GM12878 (cell line): ENCODE measurements around the gene SEL1L3. TPM values are rescaled to one million over a fixed set of nuclear protein-coding genes. Genes with fewer than 3 reads are reported as not detected.

Source experiments
- BACH1 ChIP-seq: fragments of 450-650 bp; IDR thresholded peaks from 2 replicates; pipeline ENCODE4 v1.6.1; 2017; ENCODE audit warnings: mild to moderate bottlenecking, borderline replicate concordance
- EGR1 ChIP-seq, 2 experiments: IDR thresholded peaks; 1 replicate in 1 of 2; 2 replicates in 1 of 2; pipeline ENCODE4 v1.6.1; 2011 to 2012; ENCODE audit warnings: low read depth in 2 of 2, low read length in 2 of 2, borderline replicate concordance in 1 of 2, mild to moderate bottlenecking in 1 of 2, moderate library complexity in 1 of 2
- FOXM1 ChIP-seq: IDR thresholded peaks from 2 replicates; pipeline ENCODE4 v1.6.1; 2012; ENCODE audit warnings: low read depth, mild to moderate bottlenecking, inconsistent platforms, low read length, moderate library complexity
- HDAC2 ChIP-seq: fragments of 200-600 bp; sonication (generic); IDR thresholded peaks from 2 replicates; pipeline ENCODE4 v1.6.1; 2017
- HDAC6 ChIP-seq: fragments of 200-600 bp; sonication (generic); IDR thresholded peaks from one replicate; pipeline ENCODE4 v1.8.0; 2017; ENCODE audit warnings: antibody characterized with exemption; ENCODE audit not compliant: unreplicated experiment
- KAT2A ChIP-seq: conservative IDR thresholded peaks from 2 replicates; pipeline ENCODE4 v1.6.1; 2011; ENCODE audit warnings: low read depth, low read length; ENCODE audit not compliant: control insufficient read depth
- LARP7 ChIP-seq: fragments of 450-650 bp; IDR thresholded peaks from 2 replicates; pipeline ENCODE4 v1.6.1; 2017; ENCODE audit warnings: mild to moderate bottlenecking
- MEF2B ChIP-seq: fragments of 450-650 bp; IDR thresholded peaks from 2 replicates; pipeline ENCODE4 v1.6.1; 2018; ENCODE audit warnings: mild to moderate bottlenecking, moderate library complexity; ENCODE audit not compliant: partially characterized antibody, poor library complexity, severe bottlenecking
- NBN ChIP-seq: fragments of 450-650 bp; IDR thresholded peaks from 2 replicates; pipeline ENCODE4 v1.6.1; 2016
- REST ChIP-seq: IDR thresholded peaks from 2 replicates; pipeline ENCODE4 v1.6.1; 2012; ENCODE audit warnings: mild to moderate bottlenecking, low read depth, low read length
- SIN3A ChIP-seq: IDR thresholded peaks from 2 replicates; pipeline ENCODE4 v1.6.1; 2012; ENCODE audit warnings: low read depth, low read length, improper control_type of control experiment
- SIX5 ChIP-seq: IDR thresholded peaks from 2 replicates; pipeline ENCODE4 v1.6.1; 2011; ENCODE audit warnings: mild to moderate bottlenecking, low read depth, low read length, moderate library complexity; ENCODE audit not compliant: severe bottlenecking
- SMC3 ChIP-seq: IDR thresholded peaks from 2 replicates; pipeline ENCODE4 v1.6.1; 2011; ENCODE audit warnings: low read length, improper control_type of control experiment, borderline replicate concordance
- SUZ12 ChIP-seq: fragments of 200-600 bp; sonication (generic); IDR thresholded peaks from one replicate; pipeline ENCODE4 v1.6.1; 2018; ENCODE audit warnings: antibody characterized with exemption, mild to moderate bottlenecking; ENCODE audit not compliant: unreplicated experiment
- USF2 ChIP-seq: IDR thresholded peaks from 2 replicates; pipeline ENCODE4 v1.6.1; 2011; ENCODE audit warnings: low read depth, low read length, improper control_type of control experiment, borderline replicate concordance
- ZNF622 ChIP-seq: fragments of 450-650 bp; IDR thresholded peaks from 2 replicates; pipeline ENCODE4 v1.6.1; 2017; ENCODE audit warnings: mild to moderate bottlenecking, inconsistent platforms
- polyA plus RNA-seq, 11 experiments: library from polyadenylated mRNA; depleted of rRNA in 4 of 11; unstranded in 6 of 11; stranded (reverse) in 5 of 11; fragments of >200 nt; fragmentation: Nextera tagmentation in 4 of 11; fragmentation: Illumina TruSeq in 1 of 11; extraction: Ambion mirVana in 4 of 11; extraction: Trizol in 1 of 11; gene quantifications; 1 replicate in 1 of 11; 2 replicates in 10 of 11; pipeline versions ENCODE4 v1.2.1 to v1.2.3, GENCODE V29; 2011 to 2016; ENCODE audit warnings: inconsistent platforms in 2 of 11, missing spikeins in 2 of 11, low read depth in 1 of 11
- total RNA-seq, 4 experiments: library from RNA; depleted of rRNA in 3 of 4; stranded (reverse); fragments of >200 nt in 3 of 4; fragmentation: Illumina TruSeq in 1 of 4; extraction: Trizol in 1 of 4; gene quantifications; 2 replicates each; pipeline versions ENCODE4 v1.2.1 to v1.2.3, GENCODE V29; 2013 to 2021
- TF ChIP-seq, protein P1 (sequence below): fragments of 450-650 bp; IDR thresholded peaks from 2 replicates; pipeline ENCODE4 v1.6.1; 2014; ENCODE audit warnings: mild to moderate bottlenecking
- TF ChIP-seq, protein P2 (sequence below), 3 experiments: IDR thresholded peaks in 2 of 3; conservative IDR thresholded peaks in 1 of 3; 2 replicates each; pipeline ENCODE4 v1.5.1; 2011; ENCODE audit warnings: low read depth in 3 of 3, low read length in 3 of 3, mild to moderate bottlenecking in 3 of 3, control low read depth in 2 of 3, moderate library complexity in 2 of 3, inconsistent platforms in 1 of 3, mixed read lengths in 1 of 3; ENCODE audit not compliant: control insufficient read depth in 2 of 3, insufficient read depth in 1 of 3; ENCODE audit errors: extremely low read depth in 1 of 3
- TF ChIP-seq, protein P3 (sequence below): fragments of 150-350 bp; IDR thresholded peaks from 2 replicates; pipeline ENCODE4 v1.6.1; 2016; ENCODE audit warnings: low read depth, low read length

The SEL1L3 gene
- total and polyA plus RNA-seq, 10 of the 15 experiments (the other 5 are each of a cell fraction or from before 2014, with no cell fraction given), result 20.4 to 82.2 (median 47.3) TPM

GRCh38 chr4:25842229-25842845, 20.5 kb downstream of the SEL1L3 start (continued):
- no peak for TF ChIP-seq SUZ12
- peak in 1 of 2 experiments; percentile 35; a peak in 1 of 3 replicates for TF ChIP-seq EGR1 (IDR thresholded peaks at IDR 0.05; ENCODE audit: borderline replicate concordance in 1 of 2, low read depth in 2 of 2, low read length in 2 of 2)
- TF ChIP-seq SIN3A, result no peak
- TF ChIP-seq REST, result no peak
- TF ChIP-seq MEF2B, result peak; percentile 30
- no peak for TF ChIP-seq LARP7
- TF ChIP-seq, protein P1, sequence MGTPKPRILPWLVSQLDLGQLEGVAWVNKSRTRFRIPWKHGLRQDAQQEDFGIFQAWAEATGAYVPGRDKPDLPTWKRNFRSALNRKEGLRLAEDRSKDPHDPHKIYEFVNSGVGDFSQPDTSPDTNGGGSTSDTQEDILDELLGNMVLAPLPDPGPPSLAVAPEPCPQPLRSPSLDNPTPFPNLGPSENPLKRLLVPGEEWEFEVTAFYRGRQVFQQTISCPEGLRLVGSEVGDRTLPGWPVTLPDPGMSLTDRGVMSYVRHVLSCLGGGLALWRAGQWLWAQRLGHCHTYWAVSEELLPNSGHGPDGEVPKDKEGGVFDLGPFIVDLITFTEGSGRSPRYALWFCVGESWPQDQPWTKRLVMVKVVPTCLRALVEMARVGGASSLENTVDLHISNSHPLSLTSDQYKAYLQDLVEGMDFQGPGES, result no peak
- no peak for TF ChIP-seq HDAC6
- no peak for TF ChIP-seq KAT2A
- TF ChIP-seq BACH1, result no peak
- TF ChIP-seq, protein P2, sequence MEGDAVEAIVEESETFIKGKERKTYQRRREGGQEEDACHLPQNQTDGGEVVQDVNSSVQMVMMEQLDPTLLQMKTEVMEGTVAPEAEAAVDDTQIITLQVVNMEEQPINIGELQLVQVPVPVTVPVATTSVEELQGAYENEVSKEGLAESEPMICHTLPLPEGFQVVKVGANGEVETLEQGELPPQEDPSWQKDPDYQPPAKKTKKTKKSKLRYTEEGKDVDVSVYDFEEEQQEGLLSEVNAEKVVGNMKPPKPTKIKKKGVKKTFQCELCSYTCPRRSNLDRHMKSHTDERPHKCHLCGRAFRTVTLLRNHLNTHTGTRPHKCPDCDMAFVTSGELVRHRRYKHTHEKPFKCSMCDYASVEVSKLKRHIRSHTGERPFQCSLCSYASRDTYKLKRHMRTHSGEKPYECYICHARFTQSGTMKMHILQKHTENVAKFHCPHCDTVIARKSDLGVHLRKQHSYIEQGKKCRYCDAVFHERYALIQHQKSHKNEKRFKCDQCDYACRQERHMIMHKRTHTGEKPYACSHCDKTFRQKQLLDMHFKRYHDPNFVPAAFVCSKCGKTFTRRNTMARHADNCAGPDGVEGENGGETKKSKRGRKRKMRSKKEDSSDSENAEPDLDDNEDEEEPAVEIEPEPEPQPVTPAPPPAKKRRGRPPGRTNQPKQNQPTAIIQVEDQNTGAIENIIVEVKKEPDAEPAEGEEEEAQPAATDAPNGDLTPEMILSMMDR (IDR thresholded peaks at IDR 0.05 in 2 of 3, conservative IDR thresholded peaks at IDR 0.05 in 1 of 3; ENCODE audit: control insufficient read depth in 2 of 3, extremely low read depth in 1 of 3, insufficient read depth in 1 of 3, low read depth in 3 of 3, low read length in 3 of 3), result peak; percentile 43 to 53 (median 47); a peak in 5 of 6 replicates
- TF ChIP-seq SIX5, result no peak
- no peak for TF ChIP-seq ZNF622
- peak; percentile 66; the same call in 1 of the 2 replicates for TF ChIP-seq FOXM1
- TF ChIP-seq USF2, result no peak
- TF ChIP-seq SMC3, result peak; percentile 30; the same call in 1 of the 2 replicates
- peak; percentile 74; the same call in 1 of the 2 replicates for TF ChIP-seq NBN
- TF ChIP-seq, protein P3, sequence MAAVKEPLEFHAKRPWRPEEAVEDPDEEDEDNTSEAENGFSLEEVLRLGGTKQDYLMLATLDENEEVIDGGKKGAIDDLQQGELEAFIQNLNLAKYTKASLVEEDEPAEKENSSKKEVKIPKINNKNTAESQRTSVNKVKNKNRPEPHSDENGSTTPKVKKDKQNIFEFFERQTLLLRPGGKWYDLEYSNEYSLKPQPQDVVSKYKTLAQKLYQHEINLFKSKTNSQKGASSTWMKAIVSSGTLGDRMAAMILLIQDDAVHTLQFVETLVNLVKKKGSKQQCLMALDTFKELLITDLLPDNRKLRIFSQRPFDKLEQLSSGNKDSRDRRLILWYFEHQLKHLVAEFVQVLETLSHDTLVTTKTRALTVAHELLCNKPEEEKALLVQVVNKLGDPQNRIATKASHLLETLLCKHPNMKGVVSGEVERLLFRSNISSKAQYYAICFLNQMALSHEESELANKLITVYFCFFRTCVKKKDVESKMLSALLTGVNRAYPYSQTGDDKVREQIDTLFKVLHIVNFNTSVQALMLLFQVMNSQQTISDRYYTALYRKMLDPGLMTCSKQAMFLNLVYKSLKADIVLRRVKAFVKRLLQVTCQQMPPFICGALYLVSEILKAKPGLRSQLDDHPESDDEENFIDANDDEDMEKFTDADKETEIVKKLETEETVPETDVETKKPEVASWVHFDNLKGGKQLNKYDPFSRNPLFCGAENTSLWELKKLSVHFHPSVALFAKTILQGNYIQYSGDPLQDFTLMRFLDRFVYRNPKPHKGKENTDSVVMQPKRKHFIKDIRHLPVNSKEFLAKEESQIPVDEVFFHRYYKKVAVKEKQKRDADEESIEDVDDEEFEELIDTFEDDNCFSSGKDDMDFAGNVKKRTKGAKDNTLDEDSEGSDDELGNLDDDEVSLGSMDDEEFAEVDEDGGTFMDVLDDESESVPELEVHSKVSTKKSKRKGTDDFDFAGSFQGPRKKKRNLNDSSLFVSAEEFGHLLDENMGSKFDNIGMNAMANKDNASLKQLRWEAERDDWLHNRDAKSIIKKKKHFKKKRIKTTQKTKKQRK, result no peak
- no peak for TF ChIP-seq HDAC2
